ENCODE data around the gene IFNL2.

IFNL2 gene

DNA sequence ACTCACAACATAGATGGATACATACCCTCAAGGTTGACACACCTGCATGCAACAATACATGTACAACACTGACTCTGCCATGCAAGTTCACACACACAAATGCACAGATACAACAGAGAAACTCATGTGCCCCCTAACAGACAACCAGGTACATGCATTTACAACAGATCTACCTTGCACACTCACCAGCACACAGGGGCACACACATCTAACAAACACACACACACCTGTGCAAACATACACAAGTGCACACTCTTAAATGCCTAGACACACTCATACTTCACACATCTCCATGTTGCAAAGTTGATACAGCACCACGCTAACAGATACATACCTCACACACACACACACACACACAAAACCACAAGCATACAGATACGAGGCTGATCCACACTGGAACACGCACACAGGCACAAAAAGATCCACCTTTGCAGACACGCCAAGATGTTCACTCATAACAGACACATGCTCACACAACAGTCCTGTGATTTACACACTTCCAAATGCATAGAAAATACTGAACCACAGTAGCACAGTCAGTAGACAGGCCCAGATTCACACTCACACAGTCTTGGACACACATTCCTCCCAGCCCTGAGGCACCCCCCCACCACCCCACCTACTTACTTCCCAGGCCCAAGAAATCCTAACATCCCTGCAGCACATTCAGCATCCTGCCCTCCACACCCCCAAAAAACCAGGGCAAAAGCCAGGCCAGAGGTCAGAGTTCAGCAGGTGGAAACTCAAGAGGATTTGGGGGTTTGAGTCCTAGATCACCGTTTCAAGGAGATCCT, 51.1 kb downstream of the IFNL2 start:
- DNase-seq, result no peak
